Peyer's patch (tissue), 4 donors: Measurements from ENCODE around the gene KRTAP1-4. TPM values are rescaled to one million over a fixed set of nuclear protein-coding genes. Genes with fewer than 3 reads are reported as not detected.
"Not testable (repeated sequence)": the region's sequence is repeated elsewhere in the genome, so short reads cannot be mapped to it uniquely, and the experiment has no call there.

ENCODE experiments used
- DNase-seq, 3 donors: peaks; one replicate each; pipeline ENCODE4 v3.0.0-alpha.2; 2017 to 2019
- H3K27ac ChIP-seq, 4 donors: fragments of 200-600 bp; sonication (generic); one replicate each; pipeline ENCODE4 v1.5.1; 2016 to 2019
- H3K27me3 ChIP-seq, 2 donors: fragments of 200-600 bp; sonication (generic); one replicate each; pipeline ENCODE4 v1.5.1; 2019
- H3K36me3 ChIP-seq, 3 donors: fragments of 200-600 bp; sonication (generic); one replicate each; pipeline ENCODE4 v1.5.1; 2016 to 2019
- H3K4me1 ChIP-seq, 4 donors: fragments of 200-600 bp; sonication (generic); one replicate each; pipeline ENCODE4 v1.5.1; 2016 to 2019
- H3K4me3 ChIP-seq, 4 donors: fragments of 200-600 bp; sonication (generic); 1 replicate in 3 of 4; 2 replicates in 1 of 4; pipeline ENCODE4 v1.5.1; 2016 to 2019; ENCODE audit warnings: mild to moderate bottlenecking in 1 of 4
- H3K9me3 ChIP-seq, 4 donors: fragments of 200-600 bp; sonication (generic); one replicate each; pipeline ENCODE4 v1.5.1; 2016 to 2019; ENCODE audit warnings: mild to moderate bottlenecking in 1 of 4
- POLR2A ChIP-seq, 2 donors: fragments of 450-650 bp; IDR thresholded peaks; one replicate each; pipeline ENCODE4 v1.5.1; 2017; ENCODE audit warnings: antibody characterized with exemption in 2 of 2, mild to moderate bottlenecking in 2 of 2, moderate library complexity in 2 of 2
- total RNA-seq, 4 donors: library from RNA; depleted of rRNA; stranded (reverse); fragments of >200 nt; gene quantifications; one replicate each; pipeline ENCODE4 v1.1.0, GENCODE V29; 2016
- TF ChIP-seq, protein P1 (sequence below), 6 experiments: fragments of 450-650 bp in 4 of 6; fragments of 200-600 bp in 2 of 6; sonication (generic) in 1 of 6; IDR thresholded peaks; one replicate each; pipeline ENCODE4 v1.5.1; 2017 to 2019; ENCODE audit warnings: antibody characterized with exemption in 6 of 6, mild to moderate bottlenecking in 3 of 6, moderate library complexity in 1 of 6

Gene KRTAP1-4
- total RNA-seq, 4 donors from 2014 or later: not detected

DNA sequence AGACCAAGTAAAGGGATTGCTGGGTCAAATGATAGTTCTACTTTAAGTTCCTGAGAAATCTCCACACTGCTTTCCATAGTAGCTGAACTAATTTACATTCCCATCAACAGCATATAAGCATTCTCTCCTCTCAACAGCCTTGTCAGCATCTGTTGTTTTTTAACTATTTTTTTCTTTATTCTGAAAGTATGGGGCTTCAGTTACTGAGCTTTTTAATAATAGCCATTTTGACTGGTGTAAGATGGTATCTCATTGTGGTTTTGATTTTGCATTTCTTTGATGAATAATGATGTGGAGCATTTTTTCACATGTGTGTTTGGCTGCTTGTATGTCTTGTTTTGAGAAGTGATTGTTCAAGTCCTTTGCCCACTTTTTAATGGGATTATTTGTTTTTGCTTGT lies 22.6 kb upstream of the KRTAP1-4 start:
- Histone ChIP-seq H3K4me3 (no peak overlapping the region), H3K36me3 (no peaks in the 10 kb centered on the region), H3K27me3 (peaks cover 0 to 6% of the 10 kb centered on the region in 2 donors), H3K4me1 (no peaks in the 10 kb centered on the region), H3K9me3 (no peaks in the 10 kb centered on the region), H3K27ac (no peak overlapping the region)
- no peak for TF ChIP-seq POLR2A (IDR thresholded peaks at IDR 0.05)
- TF ChIP-seq, protein P1, sequence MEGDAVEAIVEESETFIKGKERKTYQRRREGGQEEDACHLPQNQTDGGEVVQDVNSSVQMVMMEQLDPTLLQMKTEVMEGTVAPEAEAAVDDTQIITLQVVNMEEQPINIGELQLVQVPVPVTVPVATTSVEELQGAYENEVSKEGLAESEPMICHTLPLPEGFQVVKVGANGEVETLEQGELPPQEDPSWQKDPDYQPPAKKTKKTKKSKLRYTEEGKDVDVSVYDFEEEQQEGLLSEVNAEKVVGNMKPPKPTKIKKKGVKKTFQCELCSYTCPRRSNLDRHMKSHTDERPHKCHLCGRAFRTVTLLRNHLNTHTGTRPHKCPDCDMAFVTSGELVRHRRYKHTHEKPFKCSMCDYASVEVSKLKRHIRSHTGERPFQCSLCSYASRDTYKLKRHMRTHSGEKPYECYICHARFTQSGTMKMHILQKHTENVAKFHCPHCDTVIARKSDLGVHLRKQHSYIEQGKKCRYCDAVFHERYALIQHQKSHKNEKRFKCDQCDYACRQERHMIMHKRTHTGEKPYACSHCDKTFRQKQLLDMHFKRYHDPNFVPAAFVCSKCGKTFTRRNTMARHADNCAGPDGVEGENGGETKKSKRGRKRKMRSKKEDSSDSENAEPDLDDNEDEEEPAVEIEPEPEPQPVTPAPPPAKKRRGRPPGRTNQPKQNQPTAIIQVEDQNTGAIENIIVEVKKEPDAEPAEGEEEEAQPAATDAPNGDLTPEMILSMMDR (IDR thresholded peaks at IDR 0.05): no peak
- DNase-seq: no peak

DNA sequence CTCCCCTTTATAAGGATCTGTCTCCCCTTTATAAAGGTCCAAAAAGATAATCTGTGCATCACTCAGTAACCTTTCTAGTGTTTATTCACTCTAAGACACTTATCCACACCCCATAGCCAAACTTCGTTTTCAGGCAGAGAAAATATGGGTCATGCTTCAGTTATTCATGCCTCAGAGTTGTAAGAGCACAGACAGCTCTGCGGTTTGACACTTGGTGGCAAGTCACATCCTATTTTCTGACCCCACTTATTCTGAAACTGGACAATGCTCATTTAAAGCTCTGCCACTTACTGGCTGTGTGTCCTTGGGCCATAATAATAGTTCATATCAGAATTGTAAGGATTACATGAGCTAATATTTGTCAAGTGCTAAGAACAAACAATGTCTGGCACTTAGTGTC lies 19.1 kb upstream of the KRTAP1-4 start:
- no peak for DNase-seq
- H3K27me3 ChIP-seq: peaks cover 0 to 6% of the 10 kb centered on the region in 2 donors
- no peak overlapping the region for H3K4me3 ChIP-seq
- H3K36me3 ChIP-seq: no peaks in the 10 kb centered on the region
- no peak for TF ChIP-seq POLR2A (IDR thresholded peaks at IDR 0.05)
- no peaks in the 10 kb centered on the region for H3K9me3 ChIP-seq
- H3K27ac ChIP-seq: no peak overlapping the region
- no peaks in the 10 kb centered on the region for H3K4me1 ChIP-seq

DNA sequence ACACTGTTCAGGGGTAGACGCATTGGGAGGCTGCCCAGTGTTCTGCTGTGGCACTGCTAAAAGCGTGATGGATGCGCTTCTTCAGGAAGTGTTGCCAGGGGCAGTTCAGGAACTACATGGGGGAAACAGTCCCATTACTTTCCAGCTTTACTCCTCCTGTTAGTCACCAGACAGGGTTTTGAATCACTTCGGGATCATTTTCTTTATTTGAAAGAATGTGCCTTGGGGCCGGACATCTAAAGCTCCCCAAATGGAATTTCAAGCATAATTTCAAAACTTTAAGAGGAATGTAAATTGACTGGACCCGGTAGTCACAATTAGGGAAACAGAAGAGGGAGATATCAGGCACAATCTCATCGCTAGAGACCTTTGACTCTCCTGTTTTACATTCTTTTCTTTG lies 18.4 kb upstream of the KRTAP1-4 start:
- H3K27me3 ChIP-seq: peaks cover 0 to 6% of the 10 kb centered on the region in 2 donors
- TF ChIP-seq, protein P1 (IDR thresholded peaks at IDR 0.05): no peak
- TF ChIP-seq POLR2A (IDR thresholded peaks at IDR 0.05): no peak
- no peaks in the 10 kb centered on the region for H3K36me3 ChIP-seq
- no peaks in the 10 kb centered on the region for H3K4me1 ChIP-seq
- H3K9me3 ChIP-seq: no peaks in the 10 kb centered on the region
- no peak overlapping the region for H3K4me3 ChIP-seq
- no peak overlapping the region for H3K27ac ChIP-seq
- DNase-seq: no peak

DNA sequence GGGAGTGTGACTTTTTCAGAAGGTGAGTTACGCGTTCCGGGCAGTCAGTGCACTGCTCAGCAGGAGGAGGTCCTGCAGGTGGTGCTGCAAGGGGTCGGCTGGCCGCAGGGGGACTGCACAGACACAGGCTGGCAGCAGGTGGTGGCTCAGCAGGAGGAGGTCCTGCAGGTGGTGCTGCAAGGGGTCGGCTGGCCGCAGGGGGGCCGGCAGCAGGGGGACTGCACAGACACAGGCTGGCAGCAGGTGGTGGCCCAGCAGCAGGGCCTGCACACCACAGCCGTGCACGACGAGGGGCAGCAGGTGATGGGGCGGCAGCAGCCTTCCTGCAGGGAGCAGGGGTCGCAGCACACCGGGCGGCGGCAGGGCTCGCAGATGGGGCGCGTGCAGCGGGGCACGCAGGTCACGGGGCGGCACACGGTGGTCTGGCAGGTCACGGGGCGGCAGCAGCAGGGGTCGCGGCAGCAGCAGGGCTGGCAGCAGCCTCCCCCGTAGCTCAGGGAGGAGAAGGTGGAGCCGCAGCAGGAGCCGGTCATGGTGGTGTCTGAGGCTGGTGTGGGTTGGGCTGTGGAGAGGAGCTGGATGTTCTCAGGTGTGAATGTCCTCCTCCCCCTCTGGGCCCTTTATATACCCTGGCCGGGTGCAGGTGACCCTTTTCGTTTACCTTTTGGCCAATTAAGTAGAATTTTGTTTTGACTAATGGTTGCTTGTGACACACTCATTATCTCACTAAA lies 16.9 kb upstream of the KRTAP1-4 start, which contains the start of gene KRTAP2-1:
KRTAP2-1 (minus strand) TSS at position 582 of the 731 bp plus-strand sequence; CDS start at position 533, 49 bp downstream.
- H3K4me3 ChIP-seq, H3K36me3 ChIP-seq, H3K27me3 ChIP-seq, H3K4me1 ChIP-seq, DNase-seq, H3K27ac ChIP-seq, H3K9me3 ChIP-seq: not testable (repeated sequence)

DNA sequence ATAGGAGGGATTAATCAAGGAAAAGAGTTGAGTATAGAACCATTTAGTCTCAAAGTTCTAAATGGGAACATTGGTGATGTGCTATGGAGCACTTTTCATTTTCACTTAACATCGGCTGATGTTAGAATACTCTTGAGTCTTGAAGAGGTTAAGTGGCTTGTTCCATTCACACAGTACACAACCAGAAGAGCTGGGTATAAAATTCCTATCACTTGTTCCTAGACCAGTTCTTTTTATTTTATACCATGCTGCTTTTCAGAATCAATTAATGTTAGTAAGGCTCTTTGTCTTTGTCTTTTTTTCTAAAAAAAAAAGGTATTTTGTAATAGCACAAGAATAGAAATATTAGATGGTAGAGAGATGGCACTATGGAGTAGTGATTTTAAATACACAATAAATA lies 13.0 kb upstream of the KRTAP1-4 start:
- no peak overlapping the region for H3K27ac ChIP-seq
- no peaks in the 10 kb centered on the region for H3K4me1 ChIP-seq
- no peaks in the 10 kb centered on the region for H3K27me3 ChIP-seq
- no peak overlapping the region for H3K4me3 ChIP-seq
- DNase-seq: no peak
- H3K9me3 ChIP-seq: no peaks in the 10 kb centered on the region
- no peaks in the 10 kb centered on the region for H3K36me3 ChIP-seq
- TF ChIP-seq POLR2A (IDR thresholded peaks at IDR 0.05): no peak
- TF ChIP-seq, protein P1 (IDR thresholded peaks at IDR 0.05): no peak

DNA sequence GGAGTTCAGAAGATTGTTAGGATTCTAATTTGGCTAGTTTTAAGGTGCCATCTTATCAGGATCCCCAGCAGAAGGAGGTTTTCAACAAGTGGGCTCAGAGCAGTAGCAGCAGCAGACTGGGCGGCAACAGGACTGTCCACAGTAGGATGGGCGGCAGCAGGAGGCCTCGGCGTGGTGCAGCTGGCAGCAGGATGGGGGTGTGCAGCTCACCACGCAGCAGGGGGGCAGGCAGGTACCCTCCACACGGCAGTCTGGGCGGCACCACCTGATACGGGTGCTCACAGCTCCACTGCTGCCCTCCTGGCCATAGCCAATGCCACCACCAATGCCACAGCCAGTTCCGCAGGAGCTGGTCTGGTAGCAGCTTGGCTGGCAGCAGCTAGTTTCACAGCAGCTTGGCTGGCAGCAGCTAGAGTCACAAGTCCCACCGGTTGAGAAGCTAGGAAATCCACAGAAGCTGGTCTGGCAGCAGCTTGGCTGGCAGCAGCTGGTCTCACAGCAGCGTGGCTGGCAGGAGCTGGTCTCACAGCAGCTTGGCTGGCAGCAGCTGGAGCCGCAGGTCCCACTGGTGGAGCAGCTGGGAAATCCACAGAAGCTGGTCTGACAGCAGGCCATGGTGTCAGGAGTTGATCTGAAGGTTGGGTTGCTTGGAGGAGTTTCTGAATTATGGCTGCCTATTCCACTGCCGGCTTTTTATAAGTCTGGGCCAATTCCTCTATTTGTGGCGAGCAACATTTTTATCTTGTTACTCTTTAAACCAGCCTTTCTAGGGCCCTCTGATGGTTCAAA lies 11.0 kb upstream of the KRTAP1-4 start, which contains the start of gene KRTAP1-1:
KRTAP1-1 (minus strand) TSS at position 668 of the 789 bp plus-strand sequence; CDS start at position 615, 53 bp downstream.
- H3K9me3 ChIP-seq, H3K36me3 ChIP-seq, DNase-seq, H3K27me3 ChIP-seq, H3K4me3 ChIP-seq, H3K4me1 ChIP-seq, H3K27ac ChIP-seq: not testable (repeated sequence)

DNA sequence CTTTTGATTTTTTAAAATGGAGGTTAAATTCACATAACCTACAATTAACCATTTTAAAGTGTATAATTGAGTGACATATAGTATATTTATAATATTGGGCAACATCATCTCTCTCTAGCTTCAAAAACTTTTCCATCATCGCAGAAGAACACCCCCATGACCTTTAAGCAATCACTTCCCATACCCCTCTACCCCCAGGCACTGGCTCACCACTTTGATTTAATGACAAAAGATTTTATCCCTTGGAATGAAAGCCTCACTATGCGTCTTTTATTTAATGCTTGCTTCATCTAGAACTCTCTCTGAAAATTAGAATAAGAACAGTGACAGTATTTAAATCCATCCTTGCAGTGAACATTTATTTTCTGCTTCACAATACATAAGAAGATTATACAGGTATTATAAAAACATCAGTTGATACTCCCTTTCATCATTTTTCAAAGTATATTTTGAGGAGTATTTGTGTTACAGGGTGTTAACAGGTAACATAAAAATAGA lies 7.9 kb upstream of the KRTAP1-4 start:
- TF ChIP-seq, protein P1 (IDR thresholded peaks at IDR 0.05): no peak
- no peak for TF ChIP-seq POLR2A (IDR thresholded peaks at IDR 0.05)
- Histone ChIP-seq H3K4me1 (no peaks in the 10 kb centered on the region), H3K27me3 (no peaks in the 10 kb centered on the region), H3K27ac (no peak overlapping the region), H3K36me3 (no peaks in the 10 kb centered on the region), H3K4me3 (no peak overlapping the region), H3K9me3 (no peaks in the 10 kb centered on the region)
- no peak for DNase-seq

DNA sequence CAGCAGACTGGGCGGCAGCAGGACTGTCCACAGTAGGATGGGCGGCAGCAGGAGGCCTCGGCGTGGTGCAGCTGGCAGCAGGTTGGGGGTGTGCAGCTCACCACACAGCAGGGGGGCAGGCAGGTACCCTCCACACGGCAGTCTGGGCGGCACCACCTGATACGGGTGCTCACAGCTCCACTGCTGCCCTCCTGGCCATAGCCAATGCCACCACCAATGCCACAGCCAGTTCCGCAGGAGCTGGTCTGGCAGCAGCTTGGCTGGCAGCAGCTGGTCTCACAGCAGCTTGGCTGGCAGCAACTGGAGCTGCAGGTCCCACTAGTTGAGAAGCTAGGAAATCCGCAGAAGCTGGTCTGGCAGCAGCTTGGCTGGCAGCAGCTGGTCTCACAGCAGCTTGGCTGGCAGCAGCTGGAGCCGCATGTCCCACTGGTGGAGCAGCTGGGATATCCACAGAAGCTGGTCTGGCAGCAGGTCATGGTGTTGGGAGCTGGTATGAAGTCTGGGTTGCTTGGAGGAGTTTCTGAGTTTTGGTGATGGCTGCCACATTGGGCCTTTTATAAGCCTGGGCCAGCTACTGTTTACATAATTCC lies 4.4 kb upstream of the KRTAP1-4 start, which contains the start of gene KRTAP1-3:
KRTAP1-3 (minus strand) TSS at position 529 of the 590 bp plus-strand sequence; CDS start at position 476, 53 bp downstream.
- H3K36me3 ChIP-seq, H3K4me3 ChIP-seq, H3K27ac ChIP-seq, H3K9me3 ChIP-seq, H3K27me3 ChIP-seq, DNase-seq, H3K4me1 ChIP-seq: not testable (repeated sequence)
